ENCODE measurements around the gene DHX35.
"Not testable (repeated sequence)": the region's sequence is repeated elsewhere in the genome, so short reads cannot be mapped to it uniquely, and the experiment has no call there.

The DHX35 gene

GRCh38 chr20:38957915-38958485 lies 4.1 kb upstream of the DHX35 start:
- no peak for ATAC-seq
- TF ChIP-seq SNAI2 (CRISPR knock-in tag; IDR thresholded peaks at IDR 0.05) (no peak), RARB (CRISPR knock-in tag; IDR thresholded peaks at IDR 0.05) (no peak), BACH2 (CRISPR knock-in tag; IDR thresholded peaks at IDR 0.05; ENCODE audit: borderline replicate concordance) (no peak), ARNTL (CRISPR knock-in tag; IDR thresholded peaks at IDR 0.05; ENCODE audit: borderline replicate concordance, low read depth) (no peak), POU6F1 (CRISPR knock-in tag; IDR thresholded peaks at IDR 0.05; ENCODE audit: borderline replicate concordance, low read depth) (no peak), ISL1 (CRISPR knock-in tag; IDR thresholded peaks at IDR 0.05) (no peak), ZFP3 (CRISPR knock-in tag; IDR thresholded peaks at IDR 0.05) (no peak), TOX (CRISPR knock-in tag; IDR thresholded peaks at IDR 0.05; ENCODE audit: borderline replicate concordance) (no peak), ZFP30 (CRISPR knock-in tag; IDR thresholded peaks at IDR 0.05) (no peak), GLIS3 (CRISPR knock-in tag; IDR thresholded peaks at IDR 0.05) (no peak)
- TF ChIP-seq, protein P1, sequence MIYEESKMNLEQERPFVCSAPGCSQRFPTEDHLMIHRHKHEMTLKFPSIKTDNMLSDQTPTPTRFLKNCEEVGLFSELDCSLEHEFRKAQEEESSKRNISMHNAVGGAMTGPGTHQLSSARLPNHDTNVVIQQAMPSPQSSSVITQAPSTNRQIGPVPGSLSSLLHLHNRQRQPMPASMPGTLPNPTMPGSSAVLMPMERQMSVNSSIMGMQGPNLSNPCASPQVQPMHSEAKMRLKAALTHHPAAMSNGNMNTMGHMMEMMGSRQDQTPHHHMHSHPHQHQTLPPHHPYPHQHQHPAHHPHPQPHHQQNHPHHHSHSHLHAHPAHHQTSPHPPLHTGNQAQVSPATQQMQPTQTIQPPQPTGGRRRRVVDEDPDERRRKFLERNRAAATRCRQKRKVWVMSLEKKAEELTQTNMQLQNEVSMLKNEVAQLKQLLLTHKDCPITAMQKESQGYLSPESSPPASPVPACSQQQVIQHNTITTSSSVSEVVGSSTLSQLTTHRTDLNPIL (CRISPR knock-in tag; IDR thresholded peaks at IDR 0.05; ENCODE audit: low read depth), result no peak

- not testable (repeated sequence) for ATAC-seq
These were observed 1.9 kb upstream of the DHX35 start for GRCh38 chr20:38960187-38960687.

DNA sequence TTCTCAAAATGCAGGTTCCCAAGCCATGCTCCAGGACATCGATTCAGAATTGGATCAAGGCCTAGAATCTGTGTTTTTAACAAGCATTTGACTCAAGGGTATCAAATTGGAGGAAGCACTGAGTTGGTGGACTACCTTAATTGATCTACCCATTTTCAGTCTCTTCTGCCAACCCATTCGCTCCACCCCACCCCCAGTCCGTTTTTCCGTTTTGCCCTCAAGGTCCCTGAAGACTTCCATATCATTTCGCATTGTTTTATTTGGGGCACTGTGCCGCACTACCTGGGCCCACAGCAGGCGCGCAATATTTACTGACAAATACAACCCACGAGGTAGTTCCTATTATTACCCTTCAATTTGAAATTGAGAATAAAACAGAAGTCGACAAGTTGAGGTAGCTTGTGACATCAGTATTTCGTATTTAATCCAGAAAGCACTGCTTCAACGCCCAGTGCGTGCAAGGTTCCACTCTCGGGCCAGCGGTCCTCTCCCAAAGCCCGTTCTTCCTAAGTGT lies 557 bp upstream of the DHX35 start:
- TF ChIP-seq ZFP30 (CRISPR knock-in tag; IDR thresholded peaks at IDR 0.05) (0 out of 2 replicates have a peak, but pooled peaks have one; percentile 6), GLIS3 (CRISPR knock-in tag; IDR thresholded peaks at IDR 0.05) (no peak)
- no peak for ATAC-seq

GRCh38 chr20:38962928-38963401 lies 821 bp downstream of the DHX35 start:
- TF ChIP-seq ISL1 (CRISPR knock-in tag; IDR thresholded peaks at IDR 0.05) (no peak), ZNF70 (CRISPR knock-in tag; IDR thresholded peaks at IDR 0.05) (no peak), ZFP30 (CRISPR knock-in tag; IDR thresholded peaks at IDR 0.05) (no peak), POU6F1 (CRISPR knock-in tag; IDR thresholded peaks at IDR 0.05; ENCODE audit: borderline replicate concordance, low read depth) (no peak), ARNTL (CRISPR knock-in tag; IDR thresholded peaks at IDR 0.05; ENCODE audit: borderline replicate concordance, low read depth) (no peak), GLIS3 (CRISPR knock-in tag; IDR thresholded peaks at IDR 0.05) (no peak), BACH2 (CRISPR knock-in tag; IDR thresholded peaks at IDR 0.05; ENCODE audit: borderline replicate concordance) (no peak), TOX (CRISPR knock-in tag; IDR thresholded peaks at IDR 0.05; ENCODE audit: borderline replicate concordance) (no peak), ZNF8 (CRISPR knock-in tag; IDR thresholded peaks at IDR 0.05) (no peak), OSR1 (CRISPR knock-in tag; IDR thresholded peaks at IDR 0.05) (no peak), RARB (CRISPR knock-in tag; IDR thresholded peaks at IDR 0.05) (no peak), ESRRG (CRISPR knock-in tag; IDR thresholded peaks at IDR 0.05) (no peak), CSDC2 (CRISPR knock-in tag; IDR thresholded peaks at IDR 0.05) (no peak), ZFP3 (CRISPR knock-in tag; IDR thresholded peaks at IDR 0.05) (no peak), SNAI2 (CRISPR knock-in tag; IDR thresholded peaks at IDR 0.05) (no peak)
- TF ChIP-seq, protein P1 (CRISPR knock-in tag; IDR thresholded peaks at IDR 0.05; ENCODE audit: low read depth), result no peak
- TF ChIP-seq, protein P2, sequence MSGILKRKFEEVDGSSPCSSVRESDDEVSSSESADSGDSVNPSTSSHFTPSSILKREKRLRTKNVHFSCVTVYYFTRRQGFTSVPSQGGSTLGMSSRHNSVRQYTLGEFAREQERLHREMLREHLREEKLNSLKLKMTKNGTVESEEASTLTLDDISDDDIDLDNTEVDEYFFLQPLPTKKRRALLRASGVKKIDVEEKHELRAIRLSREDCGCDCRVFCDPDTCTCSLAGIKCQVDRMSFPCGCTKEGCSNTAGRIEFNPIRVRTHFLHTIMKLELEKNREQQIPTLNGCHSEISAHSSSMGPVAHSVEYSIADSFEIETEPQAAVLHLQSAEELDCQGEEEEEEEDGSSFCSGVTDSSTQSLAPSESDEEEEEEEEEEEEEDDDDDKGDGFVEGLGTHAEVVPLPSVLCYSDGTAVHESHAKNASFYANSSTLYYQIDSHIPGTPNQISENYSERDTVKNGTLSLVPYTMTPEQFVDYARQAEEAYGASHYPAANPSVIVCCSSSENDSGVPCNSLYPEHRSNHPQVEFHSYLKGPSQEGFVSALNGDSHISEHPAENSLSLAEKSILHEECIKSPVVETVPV (CRISPR knock-in tag; IDR thresholded peaks at IDR 0.05), result no peak
- TF ChIP-seq, protein P3, sequence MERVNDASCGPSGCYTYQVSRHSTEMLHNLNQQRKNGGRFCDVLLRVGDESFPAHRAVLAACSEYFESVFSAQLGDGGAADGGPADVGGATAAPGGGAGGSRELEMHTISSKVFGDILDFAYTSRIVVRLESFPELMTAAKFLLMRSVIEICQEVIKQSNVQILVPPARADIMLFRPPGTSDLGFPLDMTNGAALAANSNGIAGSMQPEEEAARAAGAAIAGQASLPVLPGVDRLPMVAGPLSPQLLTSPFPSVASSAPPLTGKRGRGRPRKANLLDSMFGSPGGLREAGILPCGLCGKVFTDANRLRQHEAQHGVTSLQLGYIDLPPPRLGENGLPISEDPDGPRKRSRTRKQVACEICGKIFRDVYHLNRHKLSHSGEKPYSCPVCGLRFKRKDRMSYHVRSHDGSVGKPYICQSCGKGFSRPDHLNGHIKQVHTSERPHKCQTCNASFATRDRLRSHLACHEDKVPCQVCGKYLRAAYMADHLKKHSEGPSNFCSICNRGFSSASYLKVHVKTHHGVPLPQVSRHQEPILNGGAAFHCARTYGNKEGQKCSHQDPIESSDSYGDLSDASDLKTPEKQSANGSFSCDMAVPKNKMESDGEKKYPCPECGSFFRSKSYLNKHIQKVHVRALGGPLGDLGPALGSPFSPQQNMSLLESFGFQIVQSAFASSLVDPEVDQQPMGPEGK (CRISPR knock-in tag; IDR thresholded peaks at IDR 0.05; ENCODE audit: borderline replicate concordance), result no peak
- TF ChIP-seq, protein P4, sequence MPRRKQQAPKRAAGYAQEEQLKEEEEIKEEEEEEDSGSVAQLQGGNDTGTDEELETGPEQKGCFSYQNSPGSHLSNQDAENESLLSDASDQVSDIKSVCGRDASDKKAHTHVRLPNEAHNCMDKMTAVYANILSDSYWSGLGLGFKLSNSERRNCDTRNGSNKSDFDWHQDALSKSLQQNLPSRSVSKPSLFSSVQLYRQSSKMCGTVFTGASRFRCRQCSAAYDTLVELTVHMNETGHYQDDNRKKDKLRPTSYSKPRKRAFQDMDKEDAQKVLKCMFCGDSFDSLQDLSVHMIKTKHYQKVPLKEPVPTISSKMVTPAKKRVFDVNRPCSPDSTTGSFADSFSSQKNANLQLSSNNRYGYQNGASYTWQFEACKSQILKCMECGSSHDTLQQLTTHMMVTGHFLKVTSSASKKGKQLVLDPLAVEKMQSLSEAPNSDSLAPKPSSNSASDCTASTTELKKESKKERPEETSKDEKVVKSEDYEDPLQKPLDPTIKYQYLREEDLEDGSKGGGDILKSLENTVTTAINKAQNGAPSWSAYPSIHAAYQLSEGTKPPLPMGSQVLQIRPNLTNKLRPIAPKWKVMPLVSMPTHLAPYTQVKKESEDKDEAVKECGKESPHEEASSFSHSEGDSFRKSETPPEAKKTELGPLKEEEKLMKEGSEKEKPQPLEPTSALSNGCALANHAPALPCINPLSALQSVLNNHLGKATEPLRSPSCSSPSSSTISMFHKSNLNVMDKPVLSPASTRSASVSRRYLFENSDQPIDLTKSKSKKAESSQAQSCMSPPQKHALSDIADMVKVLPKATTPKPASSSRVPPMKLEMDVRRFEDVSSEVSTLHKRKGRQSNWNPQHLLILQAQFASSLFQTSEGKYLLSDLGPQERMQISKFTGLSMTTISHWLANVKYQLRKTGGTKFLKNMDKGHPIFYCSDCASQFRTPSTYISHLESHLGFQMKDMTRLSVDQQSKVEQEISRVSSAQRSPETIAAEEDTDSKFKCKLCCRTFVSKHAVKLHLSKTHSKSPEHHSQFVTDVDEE (CRISPR knock-in tag; IDR thresholded peaks at IDR 0.05), result no peak
- ATAC-seq, result no peak
